A673 (cell line): Measurements from ENCODE around the gene PIAS1.

Source experiments
- CTCF ChIP-seq: fragments of 300-800, 200-600 bp; sonication (generic); conservative IDR thresholded peaks from 2 replicates; pipeline ENCODE4 v1.5.1; 2017; ENCODE audit warnings: low read depth, mild to moderate bottlenecking, antibody characterized with exemption, low read length, moderate library complexity, mixed read lengths
- EZH2 ChIP-seq: fragments of 200-600 bp; sonication (generic); IDR thresholded peaks from 2 replicates; pipeline ENCODE4 v1.6.1; 2017; ENCODE audit warnings: borderline replicate concordance, low read depth, mild to moderate bottlenecking, mixed read lengths, antibody characterized with exemption, low read length; ENCODE audit not compliant: poor library complexity, severe bottlenecking

GRCh38 chr15:68213991-68214837, 160.1 kb downstream of the PIAS1 start:
- TF ChIP-seq CTCF (no peak), EZH2 (no peak)
